Mucosa of rectum (tissue), 2 donors: ENCODE results near the gene CXorf58.

Experiments
- H3K27ac ChIP-seq, 2 donors: one replicate each; pipeline ENCODE4 v1.7.0; 2013; ENCODE audit warnings: inconsistent platforms in 2 of 2, low read depth in 2 of 2, low read length in 2 of 2
- H3K27me3 ChIP-seq, 2 donors: one replicate each; pipeline ENCODE4 v1.7.0; 2013; ENCODE audit warnings: low read length in 2 of 2; ENCODE audit not compliant: control insufficient read depth in 2 of 2, insufficient read depth in 2 of 2
- H3K36me3 ChIP-seq, 2 donors: one replicate each; pipeline ENCODE4 v1.7.0; 2013; ENCODE audit warnings: low read length in 2 of 2; ENCODE audit not compliant: control insufficient read depth in 2 of 2, insufficient read depth in 2 of 2
- H3K4me1 ChIP-seq, 2 donors: one replicate each; pipeline ENCODE4 v1.7.0; 2013; ENCODE audit warnings: low read length in 2 of 2, mild to moderate bottlenecking in 1 of 2; ENCODE audit not compliant: control insufficient read depth in 2 of 2, insufficient read depth in 2 of 2
- H3K4me3 ChIP-seq, 2 donors: one replicate each; pipeline ENCODE4 v1.7.0; 2013; ENCODE audit warnings: low read length in 2 of 2
- H3K9ac ChIP-seq, 2 donors: one replicate each; pipeline ENCODE4 v1.7.0; 2013; ENCODE audit warnings: low read length in 2 of 2, low read depth in 1 of 2, mild to moderate bottlenecking in 1 of 2
- H3K9me3 ChIP-seq, 2 donors: one replicate each; pipeline ENCODE4 v1.7.0; 2013; ENCODE audit warnings: low read length in 2 of 2; ENCODE audit not compliant: control insufficient read depth in 2 of 2
- donor health status: healthy.
- donor health status: Normal muscosa, but diverticular disease.

Gene CXorf58

DNA sequence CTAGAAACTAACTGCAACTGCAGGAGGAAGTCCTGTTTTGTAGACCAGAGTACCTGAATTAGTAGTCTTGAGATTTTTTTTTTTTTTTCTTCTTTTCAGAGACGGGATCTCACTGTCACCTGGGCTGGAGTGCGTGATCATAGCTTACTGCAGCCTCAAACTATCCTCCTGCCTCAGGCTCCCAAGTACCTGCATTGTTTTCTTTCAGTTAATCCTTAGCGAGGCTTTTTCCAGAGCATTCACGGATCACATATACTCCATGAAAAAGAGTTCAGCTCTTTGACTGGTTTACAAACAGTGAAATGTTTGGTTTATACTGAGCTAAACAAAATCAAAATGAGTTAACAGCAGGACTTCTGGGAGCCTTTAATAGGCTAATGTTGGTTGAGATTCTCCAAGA, 73.4 kb downstream of the CXorf58 start:
- Histone ChIP-seq H3K4me3 (no peak overlapping the region), H3K4me1 (no peaks in the 10 kb centered on the region), H3K9ac (no peak overlapping the region), H3K27me3 (no peaks in the 10 kb centered on the region), H3K36me3 (no peaks in the 10 kb centered on the region), H3K9me3 (no peaks in the 10 kb centered on the region), H3K27ac (no peak overlapping the region)

- H3K9me3 ChIP-seq = no peaks in the 10 kb centered on the region
- no peaks in the 10 kb centered on the region for H3K36me3 ChIP-seq
- H3K4me3 ChIP-seq = no peak overlapping the region
- H3K9ac ChIP-seq = no peak overlapping the region
- H3K27me3 ChIP-seq = no peaks in the 10 kb centered on the region
- no peaks in the 10 kb centered on the region for H3K4me1 ChIP-seq
- no peak overlapping the region for H3K27ac ChIP-seq
Observed at GRCh38 chrX:23981711-23982110, 73.9 kb downstream of the CXorf58 start.

DNA sequence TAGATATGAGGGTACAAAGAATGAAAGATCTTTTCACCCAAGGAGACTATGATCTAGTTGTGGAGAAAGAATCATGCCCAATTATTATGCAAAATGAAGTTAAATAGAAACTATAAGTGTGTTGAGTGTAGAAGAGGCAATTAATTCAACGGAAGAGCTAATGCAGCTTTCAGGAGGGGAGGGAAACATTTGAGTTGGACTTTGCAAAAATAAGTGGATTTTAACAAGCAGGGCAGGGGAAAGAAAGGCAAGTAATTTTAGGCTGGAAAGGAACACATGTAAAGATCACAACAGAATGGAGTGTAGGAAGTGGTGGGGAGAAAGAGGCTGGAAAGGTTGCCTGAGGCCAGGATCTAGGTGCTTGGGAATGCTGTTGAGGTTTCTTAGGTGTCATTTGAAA, 75.1 kb downstream of the CXorf58 start:
- H3K4me3 ChIP-seq = no peak overlapping the region
- no peak overlapping the region for H3K27ac ChIP-seq
- H3K27me3 ChIP-seq = peaks cover 0 to 2% of the 10 kb centered on the region in 2 donors
- H3K4me1 ChIP-seq = no peaks in the 10 kb centered on the region
- H3K9ac ChIP-seq = no peak overlapping the region
- H3K36me3 ChIP-seq = peaks cover 0 to 2% of the 10 kb centered on the region in 2 donors
- H3K9me3 ChIP-seq = no peaks in the 10 kb centered on the region
